Tibial nerve (tissue), 4 donors: ENCODE results near the gene EIF3B. TPM values are rescaled to one million over a fixed set of nuclear protein-coding genes. Genes with fewer than 3 reads are reported as not detected.

Source experiments
- DNase-seq, 2 donors: peaks; one replicate each; pipeline ENCODE4 v3.0.0-alpha.2; 2019; ENCODE audit warnings: low spot score in 2 of 2
- H3K27ac ChIP-seq, 4 donors: fragments of 200-600 bp; sonication (generic) in 3 of 4; one replicate each; pipeline ENCODE4 v1.5.1; 2017 to 2019; ENCODE audit warnings: mild to moderate bottlenecking in 1 of 4
- H3K27me3 ChIP-seq, 2 donors: fragments of 200-600 bp; sonication (generic) in 1 of 2; one replicate each; pipeline versions ENCODE4 v1.5.1 to v1.6.0; 2017 to 2019
- H3K36me3 ChIP-seq, 3 donors: fragments of 200-600 bp; sonication (generic); one replicate each; pipeline ENCODE4 v1.5.1; 2018 to 2019
- H3K4me1 ChIP-seq, 4 donors: fragments of 200-600 bp; sonication (generic) in 3 of 4; one replicate each; pipeline ENCODE4 v1.5.1; 2017 to 2019
- H3K4me3 ChIP-seq, 4 donors: fragments of 200-600 bp; sonication (generic) in 3 of 4; one replicate each; pipeline ENCODE4 v1.5.1; 2017 to 2019; ENCODE audit warnings: mild to moderate bottlenecking in 1 of 4, moderate library complexity in 1 of 4
- H3K9me3 ChIP-seq, 4 donors: fragments of 200-600 bp; sonication (generic) in 3 of 4; one replicate each; pipeline ENCODE4 v1.5.1; 2017 to 2019
- EP300 ChIP-seq, 2 donors: sonication (generic); formaldehyde crosslinking; IDR thresholded peaks; one replicate each; pipeline ENCODE4 v1.6.1; 2017; ENCODE audit warnings: antibody characterized with exemption in 2 of 2, mild to moderate bottlenecking in 1 of 2
- POLR2A ChIP-seq, 2 donors: fragments of 450-650 bp; IDR thresholded peaks; one replicate each; pipeline ENCODE4 v1.6.1; 2017; ENCODE audit warnings: antibody characterized with exemption in 2 of 2, mild to moderate bottlenecking in 2 of 2, moderate library complexity in 2 of 2
- WGBS, 2 donors: methylation state at CpG; one replicate each; pipeline ENCODE4 v1.1.5; 2018; 5-methylcytosine and 5-hydroxymethylcytosine counted together
- total RNA-seq, 4 donors: library from RNA; depleted of rRNA; stranded (reverse); fragments of >200 nt; gene quantifications; one replicate each; pipeline ENCODE4 v1.1.0, GENCODE V29; 2016
- TF ChIP-seq, protein P1 (sequence below), 5 experiments: fragments of 200-600 bp in 3 of 5; fragments of 450-650 bp in 2 of 5; sonication (generic) in 3 of 5; IDR thresholded peaks; one replicate each; pipeline ENCODE4 v1.5.1; 2016 to 2019; ENCODE audit warnings: antibody characterized with exemption in 5 of 5, mild to moderate bottlenecking in 3 of 5, moderate library complexity in 2 of 5

The EIF3B gene
- total RNA-seq, 4 donors from 2014 or later, result 124 to 232 (median 147) TPM

DNA sequence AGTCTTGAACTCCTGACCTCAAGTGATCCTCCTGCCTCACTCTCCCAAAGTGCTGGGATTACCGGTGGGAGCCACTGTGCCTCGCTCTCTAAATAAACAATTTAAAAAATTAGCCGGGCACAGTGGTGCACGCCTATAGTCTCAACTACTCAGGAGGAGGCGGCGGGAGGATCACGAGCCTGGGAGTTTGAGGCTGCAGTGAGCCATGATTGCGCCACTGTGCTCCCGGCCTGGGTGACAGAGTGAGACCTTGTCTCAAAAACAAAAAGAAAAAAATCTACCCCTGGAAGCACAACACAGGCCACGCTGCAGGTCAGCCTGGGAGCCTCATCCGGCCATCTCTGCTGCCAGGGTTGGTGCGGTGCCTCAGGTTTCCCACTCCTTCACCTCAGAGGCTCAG, 3.8 kb upstream of the EIF3B start:
- Histone ChIP-seq H3K4me1 (peaks cover 0 to 23% (median 7%) of the 10 kb centered on the region in 4 donors), H3K27me3 (no peaks in the 10 kb centered on the region), H3K36me3 (no peaks in the 10 kb centered on the region), H3K27ac (no peak overlapping the region), H3K9me3 (no peaks in the 10 kb centered on the region), H3K4me3 (no peak overlapping the region)
- no peak for DNase-seq
- TF ChIP-seq, protein P1, sequence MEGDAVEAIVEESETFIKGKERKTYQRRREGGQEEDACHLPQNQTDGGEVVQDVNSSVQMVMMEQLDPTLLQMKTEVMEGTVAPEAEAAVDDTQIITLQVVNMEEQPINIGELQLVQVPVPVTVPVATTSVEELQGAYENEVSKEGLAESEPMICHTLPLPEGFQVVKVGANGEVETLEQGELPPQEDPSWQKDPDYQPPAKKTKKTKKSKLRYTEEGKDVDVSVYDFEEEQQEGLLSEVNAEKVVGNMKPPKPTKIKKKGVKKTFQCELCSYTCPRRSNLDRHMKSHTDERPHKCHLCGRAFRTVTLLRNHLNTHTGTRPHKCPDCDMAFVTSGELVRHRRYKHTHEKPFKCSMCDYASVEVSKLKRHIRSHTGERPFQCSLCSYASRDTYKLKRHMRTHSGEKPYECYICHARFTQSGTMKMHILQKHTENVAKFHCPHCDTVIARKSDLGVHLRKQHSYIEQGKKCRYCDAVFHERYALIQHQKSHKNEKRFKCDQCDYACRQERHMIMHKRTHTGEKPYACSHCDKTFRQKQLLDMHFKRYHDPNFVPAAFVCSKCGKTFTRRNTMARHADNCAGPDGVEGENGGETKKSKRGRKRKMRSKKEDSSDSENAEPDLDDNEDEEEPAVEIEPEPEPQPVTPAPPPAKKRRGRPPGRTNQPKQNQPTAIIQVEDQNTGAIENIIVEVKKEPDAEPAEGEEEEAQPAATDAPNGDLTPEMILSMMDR (IDR thresholded peaks at IDR 0.05), result no peak
- TF ChIP-seq POLR2A (IDR thresholded peaks at IDR 0.05), result no peak
- no peak for TF ChIP-seq EP300 (IDR thresholded peaks at IDR 0.05)
- 89% methylated on average over 12 of the region's 12 CpGs for WGBS, 2 donors

DNA sequence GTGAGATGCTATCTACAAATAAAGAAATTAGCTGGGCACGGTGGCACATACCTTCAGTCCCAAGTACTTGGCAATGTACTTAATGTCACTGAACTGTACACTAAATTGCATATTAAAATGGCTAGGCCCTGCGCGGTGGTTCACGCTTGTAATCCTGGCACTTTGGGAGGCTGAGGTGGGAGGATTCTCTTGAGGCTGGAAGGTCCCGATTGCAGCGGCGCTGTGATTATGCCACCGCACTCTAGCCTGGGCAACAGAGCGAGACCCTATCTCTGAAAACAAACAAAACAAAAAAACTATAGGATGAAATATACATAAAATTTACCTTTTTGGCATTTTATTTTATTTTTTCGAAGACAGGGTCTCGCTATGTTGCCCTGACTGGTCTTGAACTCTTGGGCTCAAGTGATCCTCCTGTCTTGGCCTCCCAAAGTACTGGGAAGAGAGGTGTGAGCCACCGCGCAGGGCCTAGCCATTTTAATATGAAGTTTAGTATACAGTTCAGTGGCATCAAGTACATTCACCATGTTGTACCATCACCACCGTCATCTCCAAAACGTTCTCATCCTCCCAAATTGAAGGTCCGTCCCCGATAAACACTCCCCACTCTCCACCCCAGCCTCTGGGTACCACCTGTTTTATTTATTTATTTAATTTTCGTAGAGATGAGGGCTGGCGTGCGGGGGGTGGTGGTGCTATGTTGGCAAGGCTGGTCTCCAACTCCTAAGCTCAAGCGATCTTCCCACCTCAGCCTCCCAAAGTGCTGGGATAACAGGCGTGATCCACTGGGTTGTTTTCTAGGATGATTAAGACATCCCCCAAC, 1.3 kb upstream of the EIF3B start:
- Histone ChIP-seq H3K27me3 (no peaks in the 10 kb centered on the region), H3K27ac (peak overlapping the region; percentile 98 to 100 (median 98)), H3K4me3 (peak overlapping the region; percentile 36 to 99 (median 96)), H3K4me1 (peaks cover 0 to 41% (median 28%) of the 10 kb centered on the region in 4 donors), H3K9me3 (no peaks in the 10 kb centered on the region), H3K36me3 (no peaks in the 10 kb centered on the region)
- no peak for TF ChIP-seq EP300 (IDR thresholded peaks at IDR 0.05)
- TF ChIP-seq, protein P1 (IDR thresholded peaks at IDR 0.05), result no peak
- no peak for TF ChIP-seq POLR2A (IDR thresholded peaks at IDR 0.05)
- WGBS, 2 donors, result 58 to 69% methylated on average over 22 of the region's 22 CpGs
- no peak for DNase-seq

DNA sequence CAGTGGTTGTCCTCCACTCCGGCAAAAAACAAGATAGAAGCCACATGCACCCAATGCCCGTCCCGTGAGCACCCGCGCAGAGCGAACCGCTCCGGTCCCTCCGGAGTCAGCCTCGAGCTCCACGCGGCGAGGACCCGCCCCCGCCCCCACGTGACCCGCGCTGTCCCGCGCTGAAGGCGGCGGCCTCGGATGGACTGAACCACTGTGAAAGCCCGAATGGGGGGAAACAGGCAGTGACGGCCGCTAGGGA, 766 bp upstream of the EIF3B start:
- Histone ChIP-seq H3K4me1 (peaks cover 0 to 47% (median 30%) of the 10 kb centered on the region in 4 donors), H3K4me3 (peak overlapping the region; percentile 36 to 99 (median 96)), H3K9me3 (no peaks in the 10 kb centered on the region), H3K36me3 (no peaks in the 10 kb centered on the region), H3K27me3 (no peaks in the 10 kb centered on the region), H3K27ac (peak overlapping the region; percentile 98 to 100 (median 98))
- peak in 1 of 2 donors; percentile 85 for DNase-seq
- TF ChIP-seq EP300 (IDR thresholded peaks at IDR 0.05), result peak in 1 of 2 donors; percentile 56
- TF ChIP-seq, protein P1 (IDR thresholded peaks at IDR 0.05), result no peak
- peak in 1 of 2 donors; percentile 29 for TF ChIP-seq POLR2A (IDR thresholded peaks at IDR 0.05)
- WGBS, 2 donors, result 0 to 1% methylated on average over 15 to 26 of the region's 26 CpGs

DNA sequence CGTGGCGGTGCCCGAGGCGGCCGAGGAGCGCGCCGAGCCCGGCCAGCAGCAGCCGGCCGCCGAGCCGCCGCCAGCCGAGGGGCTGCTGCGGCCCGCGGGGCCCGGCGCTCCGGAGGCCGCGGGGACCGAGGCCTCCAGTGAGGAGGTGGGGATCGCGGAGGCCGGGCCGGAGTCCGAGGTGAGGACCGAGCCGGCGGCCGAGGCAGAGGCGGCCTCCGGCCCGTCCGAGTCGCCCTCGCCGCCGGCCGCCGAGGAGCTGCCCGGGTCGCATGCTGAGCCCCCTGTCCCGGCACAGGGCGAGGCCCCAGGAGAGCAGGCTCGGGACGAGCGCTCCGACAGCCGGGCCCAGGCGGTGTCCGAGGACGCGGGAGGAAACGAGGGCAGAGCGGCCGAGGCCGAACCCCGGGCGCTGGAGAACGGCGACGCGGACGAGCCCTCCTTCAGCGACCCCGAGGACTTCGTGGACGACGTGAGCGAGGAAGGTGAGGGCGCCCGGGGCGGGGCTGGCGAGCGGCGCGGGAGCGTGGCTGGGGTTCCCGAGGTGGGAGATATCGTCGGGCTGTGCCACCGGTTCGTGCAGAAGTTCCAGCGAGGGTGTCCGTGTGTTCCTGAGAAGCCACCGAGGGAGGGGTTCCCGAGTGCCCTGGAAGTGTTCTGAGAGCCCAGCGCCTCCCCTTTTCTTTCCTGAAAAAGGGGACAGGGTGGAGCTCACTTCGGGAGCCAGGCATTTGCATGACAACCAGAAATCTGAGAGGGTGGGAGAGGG, 495 bp downstream of the EIF3B start:
- Histone ChIP-seq H3K9me3 (no peaks in the 10 kb centered on the region), H3K4me1 (peaks cover 0 to 59% (median 30%) of the 10 kb centered on the region in 4 donors), H3K27me3 (no peaks in the 10 kb centered on the region), H3K36me3 (no peaks in the 10 kb centered on the region), H3K27ac (peak overlapping the region; percentile 36 to 100 (median 98)), H3K4me3 (peak overlapping the region; percentile 96 to 99 (median 96))
- WGBS, 2 donors, result 1% methylated on average over 29 to 68 of the region's 92 CpGs
- no peak for DNase-seq
- no peak for TF ChIP-seq POLR2A (IDR thresholded peaks at IDR 0.05)
- no peak for TF ChIP-seq EP300 (IDR thresholded peaks at IDR 0.05)
- TF ChIP-seq, protein P1 (IDR thresholded peaks at IDR 0.05), result no peak

DNA sequence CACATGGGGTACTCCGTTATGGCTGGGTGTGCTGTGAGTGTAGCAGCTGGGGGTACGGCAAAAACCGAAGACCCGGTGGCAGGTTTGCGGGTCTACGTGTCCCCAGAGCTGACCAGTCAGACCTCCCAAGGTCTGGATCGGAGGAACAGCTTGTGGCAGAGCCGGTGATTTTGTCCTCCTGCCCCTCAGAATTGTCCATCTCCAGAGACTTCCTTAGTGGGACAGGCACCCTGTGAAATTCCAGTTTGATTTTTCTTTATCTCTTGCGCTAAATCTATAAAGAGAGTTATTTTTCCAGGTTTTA, 1.0 kb downstream of the EIF3B start:
- no peak for DNase-seq
- Histone ChIP-seq H3K9me3 (no peaks in the 10 kb centered on the region), H3K36me3 (peaks cover 0 to 4% (median 0%) of the 10 kb centered on the region in 3 donors), H3K27me3 (no peaks in the 10 kb centered on the region), H3K4me3 (peak overlapping the region; percentile 96 to 99 (median 96)), H3K27ac (peak overlapping the region in 2 of 4 donors; percentile 80 to 100), H3K4me1 (peaks cover 0 to 65% (median 30%) of the 10 kb centered on the region in 4 donors)
- WGBS, 2 donors, result 4 to 7% methylated on average over 8 of the region's 9 CpGs
- no peak for TF ChIP-seq POLR2A (IDR thresholded peaks at IDR 0.05)
- TF ChIP-seq, protein P1 (IDR thresholded peaks at IDR 0.05), result no peak
